Spleen (tissue), 7 donors: Measurements from ENCODE around the gene UGT1A3.
"Not testable (repeated sequence)": the region's sequence is repeated elsewhere in the genome, so short reads cannot be mapped to it uniquely, and the experiment has no call there.

ENCODE experiments used
- CTCF ChIP-seq, 11 experiments: fragments of 200-600 bp in 7 of 11; fragments of 450-650 bp in 4 of 11; sonication (generic) in 4 of 11; IDR thresholded peaks in 8 of 11; conservative IDR thresholded peaks in 3 of 11; 1 replicate in 7 of 11; 2 replicates in 4 of 11; pipeline versions ENCODE4 v1.4.0 to v1.8.0; 2016 to 2021; ENCODE audit warnings: antibody characterized with exemption in 11 of 11, inconsistent platforms in 4 of 11, mild to moderate bottlenecking in 1 of 11
- POLR2A ChIP-seq, 3 donors: fragments of 450-650 bp; IDR thresholded peaks; one replicate each; pipeline ENCODE4 v1.5.1; 2017; ENCODE audit warnings: antibody characterized with exemption in 3 of 3, mild to moderate bottlenecking in 1 of 3
- POLR2AphosphoS5 ChIP-seq, 3 donors: sonication (generic); formaldehyde crosslinking; IDR thresholded peaks; one replicate each; pipeline ENCODE4 v1.5.1; 2017; ENCODE audit warnings: antibody characterized with exemption in 3 of 3
- donor health status: DM: no; HTN: no; CAD: no; lungs with moderate emphysema.
- donor health status: DM: no; HTN: no; CAD: no.
- donor health status: DM: no; HTN: no; CAD: no.

- TF ChIP-seq POLR2A (IDR thresholded peaks at IDR 0.05); CTCF (IDR thresholded peaks at IDR 0.05 in 8 of 11, conservative IDR thresholded peaks at IDR 0.05 in 3 of 11); POLR2AphosphoS5 (IDR thresholded peaks at IDR 0.05): not testable (repeated sequence)
These were observed 21.8 kb downstream of the UGT1A3 start for GRCh38 chr2:233750689-233751088.
